ENCODE results near the gene ZNF83.

ZNF83 gene

GRCh38 chr19:52566588-52566987, 71.6 kb downstream of the ZNF83 start:
- DNase-seq = no peak

- DNase-seq = no peak
Measured at GRCh38 chr19:52566121-52566520, 72.0 kb downstream of the ZNF83 start.

Data from NCI-H1694 (cell line).